OCI-LY7 (cell line): Measurements from ENCODE around the gene PFDN6. TPM values are rescaled to one million over a fixed set of nuclear protein-coding genes. Genes with fewer than 3 reads are reported as not detected.
A peak's percentile ranks its signal among the peaks of the same experiment; 100 is the strongest.

Experiments
- BruUV-seq: library from RNA; stranded (reverse); fragments of 400-500 nt; replicated peaks from 2 replicates; lab custom pipeline; 2021; lab: Mats Ljungman, UMichigan
- CTCF ChIA-PET: fragments of 300-600 bp; sonication (Branson Sonifier 250); formaldehyde crosslinking; loops from one replicate; lab custom pipeline; 2022; ENCODE audit warnings: antibody characterized with exemption; ENCODE audit not compliant: unreplicated experiment; lab: Charles Lee
- POLR2A ChIA-PET: fragments of 300-600 bp; sonication (Branson Sonifier 250); formaldehyde crosslinking; loops from one replicate; lab custom pipeline; 2022; ENCODE audit warnings: antibody characterized with exemption; lab: Charles Lee
- DNase-seq: peaks from one replicate; pipeline ENCODE4 v3.0.0-alpha.2; 2015; ENCODE audit warnings: low spot score
- H2AFZ ChIP-seq: fragments of 200-600 bp; sonication (generic), shearing (Covaris generic); 2 replicates; pipeline ENCODE4 v1.6.1; 2014; ENCODE audit warnings: mild to moderate bottlenecking, antibody characterized with exemption, low read length, moderate library complexity
- H3K27ac ChIP-seq: fragments of 200-600 bp; sonication (generic); 2 replicates; pipeline ENCODE4 v1.5.1; 2014; ENCODE audit warnings: mixed run types, low read depth, mild to moderate bottlenecking, moderate library complexity, low read length, inconsistent platforms; ENCODE audit not compliant: poor library complexity, severe bottlenecking
- H3K36me3 ChIP-seq: fragments of 200-600 bp; sonication (generic); 2 replicates; pipeline ENCODE4 v1.6.1; 2014; ENCODE audit warnings: mild to moderate bottlenecking, antibody characterized with exemption, low read length, moderate library complexity, mixed read lengths; ENCODE audit not compliant: insufficient read depth
- H3K4me1 ChIP-seq: fragments of 200-600 bp; sonication (generic); 2 replicates; pipeline ENCODE4 v1.5.1; 2014; ENCODE audit warnings: mild to moderate bottlenecking, low read length; ENCODE audit not compliant: insufficient read depth, poor library complexity, severe bottlenecking
- H3K4me2 ChIP-seq: fragments of 200-600 bp; sonication (generic); 2 replicates; pipeline ENCODE4 v1.6.1; 2014; ENCODE audit warnings: mild to moderate bottlenecking, low read length
- H3K4me3 ChIP-seq: fragments of 200-600 bp; sonication (generic); 2 replicates; pipeline ENCODE4 v1.5.1; 2014; ENCODE audit warnings: mild to moderate bottlenecking, low read depth, low read length; ENCODE audit not compliant: poor library complexity, severe bottlenecking
- H3K79me2 ChIP-seq: fragments of 200-600 bp; sonication (generic); 2 replicates; pipeline ENCODE4 v1.6.1; 2016; ENCODE audit warnings: low read depth, mild to moderate bottlenecking, low read length, moderate library complexity, mixed read lengths; ENCODE audit not compliant: insufficient read depth
- H3K9me2 ChIP-seq: fragments of 200-600 bp; sonication (generic); 2 replicates; pipeline ENCODE4 v1.6.1; 2016; ENCODE audit warnings: mild to moderate bottlenecking, low read length, mixed read lengths; ENCODE audit not compliant: insufficient read depth
- H3K9me3 ChIP-seq: fragments of 200-600 bp; sonication (generic); 2 replicates; pipeline ENCODE4 v1.6.1; 2014; ENCODE audit warnings: mild to moderate bottlenecking, mixed run types, low read length, mixed read lengths
- H4K20me1 ChIP-seq: fragments of 200-600 bp; sonication (generic); 2 replicates; pipeline ENCODE4 v1.6.1; 2014; ENCODE audit warnings: mild to moderate bottlenecking, antibody characterized with exemption, low read length, moderate library complexity, mixed read lengths; ENCODE audit not compliant: insufficient read depth
- EZH2phosphoT487 ChIP-seq: fragments of 200-600 bp; sonication (generic); IDR thresholded peaks from 2 replicates; pipeline ENCODE4 v1.6.1; 2018; ENCODE audit warnings: low read depth, borderline replicate concordance, mild to moderate bottlenecking, mixed run types, antibody characterized with exemption, low read length, moderate library complexity, mixed read lengths
- intact Hi-C: fragments of 100-400 bp; cut with micrococcal nuclease; formaldehyde crosslinking; loops from one replicate; pipeline ENCODE4 v1.10.0; 2022; ENCODE audit not compliant: unreplicated experiment
- total RNA-seq, 2 experiments: library from RNA; depleted of rRNA in 1 of 2; stranded (reverse); fragments of >200 nt in 1 of 2; shearing (Covaris generic) in 1 of 2; gene quantifications; 2 replicates each; pipeline ENCODE4 v1.2.3, GENCODE V29; 2014 to 2022
- TF ChIP-seq, protein P1 (sequence below): fragments of 200-600 bp; sonication (generic); conservative IDR thresholded peaks from 2 replicates; pipeline ENCODE4 v1.5.1; 2014; ENCODE audit warnings: mild to moderate bottlenecking, antibody characterized with exemption, low read length, moderate library complexity, mixed read lengths

Gene PFDN6
- total RNA-seq, 2 experiments from 2014 or later = 72.5 to 90.6 TPM

DNA sequence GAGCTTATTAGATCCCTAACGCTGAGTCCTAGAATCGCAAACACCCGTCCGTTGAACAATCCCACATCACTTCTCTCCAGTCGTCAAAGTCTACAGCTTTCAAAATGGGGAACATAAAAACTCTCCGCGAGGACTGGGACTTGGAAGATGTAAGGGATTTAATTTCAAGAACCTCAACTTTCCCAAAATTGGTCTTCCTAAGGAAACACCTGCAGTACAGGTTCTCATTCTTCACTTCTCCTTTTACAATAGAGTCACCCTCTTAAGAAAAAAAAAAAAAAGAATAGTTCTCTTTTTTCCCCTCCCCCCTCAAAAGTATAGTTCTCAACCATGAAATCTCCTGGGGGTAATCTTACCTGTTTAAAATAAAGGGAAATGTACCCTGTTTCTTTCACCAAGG lies 34.7 kb downstream of the PFDN6 start:
- intact Hi-C loops = loop anchor here (1.0 kb wide), 2 partner anchors 21 to 67 kb away; partner anchors contain the start of gene KIFC1

GRCh38 chr6:33329058-33329457 lies 39.7 kb downstream of the PFDN6 start:
- CTCF ChIA-PET = no interaction called here
- Histone ChIP-seq H3K4me1 (peaks cover 34% of the 10 kb centered on the region), H3K9me3 (no peaks in the 10 kb centered on the region), H2AFZ (no peak overlapping the region), H3K36me3 (no peaks in the 10 kb centered on the region), H3K79me2 (no peaks in the 10 kb centered on the region), H3K4me2 (no peak overlapping the region), H3K27ac (no peak overlapping the region), H3K4me3 (no peak overlapping the region), H3K9me2 (no peaks in the 10 kb centered on the region), H4K20me1 (no peaks in the 10 kb centered on the region)
- no peak for DNase-seq
- POLR2A ChIA-PET = interaction anchor here (0.6 to 1.2 kb wide), 2 partner anchors 11 to 278 kb away, joined by 4 read pairs; partner anchors contain the start of gene ZBTB22
- intact Hi-C loops = no loop called here
- BruUV-seq = no TSS peak
- TF ChIP-seq EZH2phosphoT487 = no peak
- TF ChIP-seq, protein P1, sequence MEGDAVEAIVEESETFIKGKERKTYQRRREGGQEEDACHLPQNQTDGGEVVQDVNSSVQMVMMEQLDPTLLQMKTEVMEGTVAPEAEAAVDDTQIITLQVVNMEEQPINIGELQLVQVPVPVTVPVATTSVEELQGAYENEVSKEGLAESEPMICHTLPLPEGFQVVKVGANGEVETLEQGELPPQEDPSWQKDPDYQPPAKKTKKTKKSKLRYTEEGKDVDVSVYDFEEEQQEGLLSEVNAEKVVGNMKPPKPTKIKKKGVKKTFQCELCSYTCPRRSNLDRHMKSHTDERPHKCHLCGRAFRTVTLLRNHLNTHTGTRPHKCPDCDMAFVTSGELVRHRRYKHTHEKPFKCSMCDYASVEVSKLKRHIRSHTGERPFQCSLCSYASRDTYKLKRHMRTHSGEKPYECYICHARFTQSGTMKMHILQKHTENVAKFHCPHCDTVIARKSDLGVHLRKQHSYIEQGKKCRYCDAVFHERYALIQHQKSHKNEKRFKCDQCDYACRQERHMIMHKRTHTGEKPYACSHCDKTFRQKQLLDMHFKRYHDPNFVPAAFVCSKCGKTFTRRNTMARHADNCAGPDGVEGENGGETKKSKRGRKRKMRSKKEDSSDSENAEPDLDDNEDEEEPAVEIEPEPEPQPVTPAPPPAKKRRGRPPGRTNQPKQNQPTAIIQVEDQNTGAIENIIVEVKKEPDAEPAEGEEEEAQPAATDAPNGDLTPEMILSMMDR = no peak

More for the DNA sequence above, 34.7 kb downstream of the PFDN6 start:
- Histone ChIP-seq H3K79me2 (peaks cover 36% of the 10 kb centered on the region), H3K36me3 (peaks cover 28% of the 10 kb centered on the region), H3K4me1 (peaks cover 50% of the 10 kb centered on the region), H3K9me2 (no peaks in the 10 kb centered on the region), H3K4me3 (peak overlapping the region; percentile 88), H4K20me1 (no peaks in the 10 kb centered on the region), H3K4me2 (peak overlapping the region; percentile 93), H3K27ac (peak overlapping the region; percentile 98), H2AFZ (no peak overlapping the region; the same call in 1 of the 2 replicates), H3K9me3 (no peaks in the 10 kb centered on the region)
- ChIA-PET POLR2A (interaction anchor here (0.6 to 2.1 kb wide), 7 partner anchors 10 to 1910 kb away, joined by 3 to 21 read pairs (median 5); partner anchors contain the start of genes SYNGAP1 and TAPBP), CTCF (no interaction called here)
- BruUV-seq = no TSS peak
- TF ChIP-seq, protein P1 = no peak
- TF ChIP-seq EZH2phosphoT487 = no peak
- peak; percentile 91 for DNase-seq

GRCh38 chr6:33330736-33331135 lies 41.3 kb downstream of the PFDN6 start:
- Histone ChIP-seq H3K9me2 (no peaks in the 10 kb centered on the region), H3K79me2 (no peaks in the 10 kb centered on the region), H3K4me3 (no peak overlapping the region), H3K9me3 (no peaks in the 10 kb centered on the region), H4K20me1 (no peaks in the 10 kb centered on the region), H3K27ac (no peak overlapping the region), H3K4me2 (no peak overlapping the region), H3K4me1 (peaks cover 23% of the 10 kb centered on the region), H2AFZ (no peak overlapping the region), H3K36me3 (no peaks in the 10 kb centered on the region)
- POLR2A ChIA-PET = interaction anchor here (0.6 kb wide), 1 partner anchor 39 kb away, joined by 3 read pairs; no protein-coding TSS in a partner anchor
- TF ChIP-seq, protein P1 = no peak
- TF ChIP-seq EZH2phosphoT487 = no peak
- intact Hi-C loops = no loop called here
- no TSS peak for BruUV-seq
- CTCF ChIA-PET = no interaction called here
- no peak for DNase-seq
